H1 (cell line): ENCODE measurements around the gene ARPP21. TPM values are rescaled to one million over a fixed set of nuclear protein-coding genes. Genes with fewer than 3 reads are reported as not detected.

ENCODE experiments used
- CTCF ChIA-PET: fragments of 300-600 bp; sonication (Branson Sonifier 250); formaldehyde crosslinking; loops from one replicate; lab custom pipeline; 2021; ENCODE audit not compliant: partially characterized antibody; lab: Charles Lee
- POLR2A ChIA-PET: fragments of 300-600 bp; sonication (Branson Sonifier 250); formaldehyde crosslinking; loops from one replicate; lab custom pipeline; 2021; ENCODE audit warnings: inconsistent platforms; ENCODE audit not compliant: partially characterized antibody; lab: Charles Lee
- DNase-seq, 2 experiments: peaks; one replicate each; pipeline versions ENCODE4 v3.0.0 to v3.0.0-alpha.2; 2010 to 2022; ENCODE audit warnings: low spot score in 2 of 2, low read depth in 1 of 2, mixed read lengths in 1 of 2
- FAIRE-seq: peaks from 2 replicates; lab custom pipeline; 2011; peaks lifted over from hg19 to GRCh38; lab: Jason Lieb, UNC
- H2AFZ ChIP-seq: 2 replicates; pipeline ENCODE4 v1.8.1; 2012; ENCODE audit warnings: low read length, inconsistent platforms
- H2AK5ac ChIP-seq: 2 replicates; pipeline ENCODE4 v1.6.1; 2013; ENCODE audit warnings: low read depth, low read length
- H2BK120ac ChIP-seq: replicated peaks from 2 replicates; pipeline ENCODE3; 2013; ENCODE audit warnings: low read depth, low read length, inconsistent platforms
- H2BK12ac ChIP-seq: 2 replicates; pipeline ENCODE4 v1.6.1; 2013; ENCODE audit warnings: low read depth, low read length
- H2BK15ac ChIP-seq: 2 replicates; pipeline ENCODE4 v1.6.1; 2013; ENCODE audit warnings: low read length
- H2BK20ac ChIP-seq: 2 replicates; pipeline ENCODE4 v1.6.1; 2013; ENCODE audit warnings: low read length
- H2BK5ac ChIP-seq: 2 replicates; pipeline ENCODE4 v1.6.1; 2013; ENCODE audit warnings: low read depth, low read length
- H3K14ac ChIP-seq: 2 replicates; pipeline ENCODE4 v1.6.1; 2013; ENCODE audit warnings: inconsistent platforms; ENCODE audit not compliant: insufficient read length
- H3K18ac ChIP-seq: 2 replicates; pipeline ENCODE4 v1.6.1; 2013; ENCODE audit warnings: low read length; ENCODE audit errors: extremely low read depth
- H3K23ac ChIP-seq: 2 replicates; pipeline ENCODE4 v1.6.1; 2013; ENCODE audit warnings: inconsistent platforms; ENCODE audit not compliant: insufficient read length
- H3K23me2 ChIP-seq: 2 replicates; pipeline ENCODE4 v1.6.1; 2013; ENCODE audit warnings: low read depth, low read length
- H3K27ac ChIP-seq: 2 replicates; pipeline ENCODE4 v1.6.1; 2011; ENCODE audit warnings: low read depth, low read length, inconsistent platforms
- H3K27me3 ChIP-seq, 4 experiments: replicated peaks in 1 of 4; 1 replicate in 1 of 4; 2 replicates in 3 of 4; pipeline versions ENCODE4 v1.6.1 to v1.8.1; 2011 to 2013; ENCODE audit warnings: low read length in 3 of 4, mild to moderate bottlenecking in 3 of 4, inconsistent platforms in 2 of 4, mixed read lengths in 2 of 4, moderate library complexity in 1 of 4; ENCODE audit not compliant: control insufficient read depth in 3 of 4, insufficient read depth in 3 of 4; ENCODE audit errors: extremely low read depth in 1 of 4
- H3K36me3 ChIP-seq, 4 experiments: 2 replicates each; pipeline versions ENCODE4 v1.6.1 to v1.8.1; 2011 to 2013; ENCODE audit warnings: mild to moderate bottlenecking in 4 of 4, low read length in 3 of 4, moderate library complexity in 2 of 4, control low read depth in 1 of 4, inconsistent platforms in 1 of 4; ENCODE audit not compliant: insufficient read depth in 4 of 4, control insufficient read depth in 2 of 4
- H3K4ac ChIP-seq: replicated peaks from 2 replicates; pipeline ENCODE3; 2013; ENCODE audit warnings: low read length, low read depth, mixed read lengths, inconsistent platforms; ENCODE audit not compliant: insufficient read length
- H3K4me1 ChIP-seq, 4 experiments: replicated peaks in 1 of 4; 1 replicate in 1 of 4; 2 replicates in 3 of 4; pipeline versions ENCODE4 v1.6.1 to v1.8.1; 2011 to 2013; ENCODE audit warnings: low read length in 3 of 4, inconsistent platforms in 2 of 4, mixed read lengths in 1 of 4; ENCODE audit not compliant: insufficient read depth in 4 of 4, control insufficient read depth in 3 of 4
- H3K4me2 ChIP-seq, 2 experiments: 2 replicates each; pipeline versions ENCODE4 v1.6.1 to v1.8.1; 2011 to 2013; ENCODE audit warnings: low read depth in 2 of 2, low read length in 2 of 2, control low read depth in 1 of 2, inconsistent platforms in 1 of 2, mild to moderate bottlenecking in 1 of 2; ENCODE audit not compliant: insufficient read depth in 1 of 2
- H3K4me3 ChIP-seq, 4 experiments: fragments of 200-600, 300-600 bp in 1 of 4; sonication (generic), shearing (Covaris generic), sonication (Bioruptor Twin) in 1 of 4; 2 replicates each; pipeline versions ENCODE4 v1.5.1 to v1.8.1; 2011 to 2016; ENCODE audit warnings: low read length in 4 of 4, low read depth in 3 of 4, control low read depth in 2 of 4, inconsistent platforms in 2 of 4, mild to moderate bottlenecking in 2 of 4, mixed read lengths in 1 of 4, moderate library complexity in 1 of 4; ENCODE audit not compliant: insufficient read depth in 2 of 4; ENCODE audit errors: extremely low read depth in 1 of 4
- H3K56ac ChIP-seq: replicated peaks from 2 replicates; pipeline ENCODE3; 2013; ENCODE audit warnings: low read depth, mild to moderate bottlenecking, mixed read lengths, low read length, inconsistent platforms; ENCODE audit not compliant: insufficient read length
- H3K79me1 ChIP-seq: 2 replicates; pipeline ENCODE4 v1.6.1; 2013; ENCODE audit warnings: low read depth, low read length, control low read depth
- H3K79me2 ChIP-seq, 2 experiments: 2 replicates each; pipeline versions ENCODE4 v1.6.1 to v1.8.1; 2012 to 2013; ENCODE audit warnings: low read length in 2 of 2, mild to moderate bottlenecking in 2 of 2, inconsistent platforms in 1 of 2; ENCODE audit not compliant: insufficient read depth in 2 of 2, control insufficient read depth in 1 of 2
- H3K9ac ChIP-seq, 4 experiments: replicated peaks in 1 of 4; 1 replicate in 1 of 4; 2 replicates in 3 of 4; pipeline versions ENCODE4 v1.6.1 to v1.8.1; 2011 to 2013; ENCODE audit warnings: low read depth in 3 of 4, low read length in 3 of 4, control low read depth in 2 of 4, mild to moderate bottlenecking in 2 of 4, moderate library complexity in 2 of 4, inconsistent platforms in 1 of 4; ENCODE audit errors: extremely low read depth in 1 of 4
- H3K9me3 ChIP-seq, 2 experiments: 2 replicates each; pipeline versions ENCODE4 v1.6.1 to v1.8.1; 2012 to 2013; ENCODE audit warnings: mild to moderate bottlenecking in 2 of 2, moderate library complexity in 2 of 2, control low read depth in 1 of 2, inconsistent platforms in 1 of 2, low read depth in 1 of 2, low read length in 1 of 2, mixed read lengths in 1 of 2; ENCODE audit not compliant: insufficient read depth in 2 of 2
- H4K20me1 ChIP-seq, 2 experiments: replicated peaks in 1 of 2; 2 replicates each; pipeline versions ENCODE3 to v1.8.1; 2011 to 2013; ENCODE audit warnings: inconsistent platforms in 2 of 2, low read length in 2 of 2, mild to moderate bottlenecking in 1 of 2; ENCODE audit not compliant: insufficient read depth in 2 of 2, control insufficient read depth in 1 of 2
- H4K5ac ChIP-seq: 2 replicates; pipeline ENCODE4 v1.6.1; 2013; ENCODE audit warnings: low read length, low read depth, mixed read lengths, inconsistent platforms; ENCODE audit not compliant: insufficient read length
- H4K8ac ChIP-seq: 2 replicates; pipeline ENCODE4 v1.8.0; 2013; ENCODE audit warnings: mild to moderate bottlenecking, moderate library complexity, low read length, inconsistent platforms; ENCODE audit not compliant: insufficient read depth; ENCODE audit errors: extremely low read depth
- H4K91ac ChIP-seq: replicated peaks from 2 replicates; pipeline ENCODE3; 2013; ENCODE audit warnings: low read length, mixed read lengths, inconsistent platforms; ENCODE audit not compliant: insufficient read length
- BRCA1 ChIP-seq: IDR thresholded peaks from 2 replicates; pipeline ENCODE4 v1.6.1; 2012; ENCODE audit warnings: low read depth, low read length, improper control_type of control experiment
- CBX5 ChIP-seq: fragments of 300-800, 300-1000 bp; sonication (generic); IDR thresholded peaks from 2 replicates; pipeline ENCODE4 v1.7.1; 2016; ENCODE audit warnings: antibody characterized with exemption, low read length, low read depth
- CHD1 ChIP-seq: IDR thresholded peaks from 2 replicates; pipeline ENCODE4 v1.6.1; 2012; ENCODE audit warnings: low read depth, low read length, improper control_type of control experiment
- KDM5A ChIP-seq: fragments of 200-600 bp; IDR thresholded peaks from 2 replicates; pipeline ENCODE4 v1.7.1; 2012; ENCODE audit warnings: mild to moderate bottlenecking, low read length, inconsistent platforms, mixed read lengths
- PHF8 ChIP-seq: fragments of 200-600 bp; sonication (generic); conservative IDR thresholded peaks from 2 replicates; pipeline ENCODE4 v1.7.1; 2012; ENCODE audit warnings: low read depth, mild to moderate bottlenecking, inconsistent platforms, low read length, moderate library complexity
- POLR2AphosphoS5 ChIP-seq: IDR thresholded peaks from 2 replicates; pipeline ENCODE4 v1.6.1; 2011; ENCODE audit warnings: low read depth, low read length
- RBBP5 ChIP-seq: IDR thresholded peaks from 2 replicates; pipeline ENCODE4 v1.7.1; 2012; ENCODE audit warnings: low read depth, mild to moderate bottlenecking, inconsistent platforms, low read length, moderate library complexity, borderline replicate concordance
- SAP30 ChIP-seq: fragments of 300-600 bp; sonication (generic); IDR thresholded peaks from 2 replicates; pipeline ENCODE4 v1.7.1; 2012; ENCODE audit warnings: low read length, moderate library complexity, mild to moderate bottlenecking, inconsistent platforms; ENCODE audit not compliant: insufficient read depth, insufficient replicate concordance
- SP2 ChIP-seq: IDR thresholded peaks from 2 replicates; pipeline ENCODE4 v1.6.1; 2012; ENCODE audit warnings: mild to moderate bottlenecking, low read length, inconsistent platforms
- SRF ChIP-seq: IDR thresholded peaks from 2 replicates; pipeline ENCODE4 v1.6.1; 2011; ENCODE audit warnings: mild to moderate bottlenecking, low read depth, low read length, moderate library complexity
- TAF1 ChIP-seq: IDR thresholded peaks from 2 replicates; pipeline ENCODE4 v1.6.1; 2011; ENCODE audit warnings: mild to moderate bottlenecking, low read depth, low read length
- TCF12 ChIP-seq: IDR thresholded peaks from 2 replicates; pipeline ENCODE4 v1.6.1; 2011; ENCODE audit warnings: low read depth, mild to moderate bottlenecking, low read length
- WGBS, 2 experiments: shearing (Covaris generic) in 1 of 2; methylation state at CpG; one replicate each; pipeline versions ENCODE4 v1.1.6 to v1.1.7; 2013 to 2015; ENCODE audit warnings: low lambda C conversion rate in 2 of 2, mixed read lengths in 2 of 2, inconsistent platforms in 1 of 2, low coverage in 1 of 2, missing lambda C conversion rate in 1 of 2; ENCODE audit not compliant: insufficient replicate concordance in 2 of 2, insufficient coverage in 1 of 2, insufficient read length in 1 of 2; ENCODE audit errors: extremely low coverage in 1 of 2, missing lambda C conversion rate in 1 of 2; 5-methylcytosine and 5-hydroxymethylcytosine counted together
- polyA plus RNA-seq, 7 experiments: library from polyadenylated mRNA; depleted of rRNA in 3 of 7; stranded (reverse) in 5 of 7; unstranded in 2 of 7; fragments of >200 nt in 5 of 7; fragments of 200-250 nt in 2 of 7; gene quantifications; 1 replicate in 5 of 7; 2 replicates in 1 of 7; 4 replicates in 1 of 7; pipeline versions ENCODE4 v1.2.1 to v1.2.3, GENCODE V29; 2011 to 2013; ENCODE audit warnings: missing spikeins in 2 of 7, mixed read lengths in 2 of 7
- total RNA-seq: library from RNA; stranded (reverse); fragmentation: NEBNext Ultra II Directional; extraction: Animal tissue kit (Norgen Biotek cat#: 25700); gene quantifications from 2 replicates; pipeline ENCODE4 v1.2.1, GENCODE V29; 2021
- TF ChIP-seq, protein P1 (sequence below): IDR thresholded peaks from 2 replicates; pipeline ENCODE4 v1.6.1; 2012; ENCODE audit warnings: inconsistent platforms

Gene ARPP21
- total and polyA plus RNA-seq, 2 of the 8 experiments (the other 6 are each of a cell fraction or from before 2014, with no cell fraction given) = not detected

DNA sequence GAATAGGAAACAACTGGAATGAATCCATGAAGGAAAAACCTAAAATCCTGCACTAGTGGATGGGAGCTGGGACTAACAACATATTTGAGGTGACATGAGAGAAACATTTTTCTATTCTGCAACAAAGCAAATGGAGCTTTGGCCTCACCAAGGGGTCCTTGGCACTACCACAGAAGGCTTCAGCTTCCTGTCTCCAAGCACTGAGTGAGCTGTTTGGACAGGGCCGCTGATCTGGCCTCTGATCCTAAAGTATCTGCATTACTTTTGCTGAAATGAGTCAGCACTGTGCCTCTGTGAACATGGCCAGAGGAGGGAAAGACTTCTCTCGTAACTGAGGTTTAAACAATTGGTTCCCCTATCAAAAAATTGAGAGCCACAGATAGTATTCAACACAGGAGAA, 9.0 kb downstream of the ARPP21 start:
- TF ChIP-seq CBX5 = no peak
- no peak for TF ChIP-seq TAF1
- TF ChIP-seq, protein P1, sequence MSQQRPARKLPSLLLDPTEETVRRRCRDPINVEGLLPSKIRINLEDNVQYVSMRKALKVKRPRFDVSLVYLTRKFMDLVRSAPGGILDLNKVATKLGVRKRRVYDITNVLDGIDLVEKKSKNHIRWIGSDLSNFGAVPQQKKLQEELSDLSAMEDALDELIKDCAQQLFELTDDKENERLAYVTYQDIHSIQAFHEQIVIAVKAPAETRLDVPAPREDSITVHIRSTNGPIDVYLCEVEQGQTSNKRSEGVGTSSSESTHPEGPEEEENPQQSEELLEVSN = no peak
- TF ChIP-seq SRF = no peak
- TF ChIP-seq POLR2AphosphoS5 = no peak
- TF ChIP-seq SP2 = no peak
- no peak for TF ChIP-seq BRCA1
- no peak for TF ChIP-seq KDM5A
- TF ChIP-seq CHD1 = no peak
- TF ChIP-seq TCF12 = no peak
- TF ChIP-seq RBBP5 = no peak
- no peak for TF ChIP-seq PHF8
- TF ChIP-seq SAP30 = no peak
- 88% methylated on average over 2 of the region's 2 CpGs; no CpG with 5 or more reads in 1 of the 2 experiments for WGBS, 2 experiments
- no peak overlapping the region for H3K4me2 ChIP-seq
- H2AFZ ChIP-seq = no peak overlapping the region
- CTCF ChIA-PET = interaction anchor here (0.6 kb wide), 1 partner anchor 47 kb away, joined by 3 read pairs; no protein-coding TSS in a partner anchor
- no peaks in the 10 kb centered on the region for H3K9me3 ChIP-seq
- no peaks in the 10 kb centered on the region for H3K27me3 ChIP-seq
- H3K27ac ChIP-seq = no peak overlapping the region
- no peak overlapping the region for H3K18ac ChIP-seq
- POLR2A ChIA-PET = no interaction called here
- no peaks in the 10 kb centered on the region for H3K36me3 ChIP-seq
- no peaks in the 10 kb centered on the region for H3K79me1 ChIP-seq
- no peaks in the 10 kb centered on the region for H3K23me2 ChIP-seq
- no peak overlapping the region for H3K9ac ChIP-seq
- no peak overlapping the region for H2BK20ac ChIP-seq
- no peaks in the 10 kb centered on the region for H4K20me1 ChIP-seq
- H3K79me2 ChIP-seq = no peaks in the 10 kb centered on the region
- no peak overlapping the region for H3K56ac ChIP-seq
- H3K4ac ChIP-seq = no peak overlapping the region
- H4K91ac ChIP-seq = no peak overlapping the region
- no peak overlapping the region for H2BK12ac ChIP-seq
- H3K4me1 ChIP-seq = no peaks in the 10 kb centered on the region
- H3K4me3 ChIP-seq = no peak overlapping the region
- no peak for DNase-seq
- no peak overlapping the region for H2BK15ac ChIP-seq
- H3K23ac ChIP-seq = no peak overlapping the region
- no peak overlapping the region for H3K14ac ChIP-seq
- FAIRE-seq = no peak
- no peak overlapping the region for H2AK5ac ChIP-seq
- no peak overlapping the region for H2BK5ac ChIP-seq
- no peak overlapping the region for H4K8ac ChIP-seq
- no peak overlapping the region for H2BK120ac ChIP-seq
- H4K5ac ChIP-seq = no peak overlapping the region
